WTC11 (cell line): ENCODE measurements around the gene GRAP.

Source experiments
- ATF1 ChIP-seq: sonication (generic); formaldehyde crosslinking; IDR thresholded peaks from 2 replicates; pipeline ENCODE4 v1.8.1; 2023; ENCODE audit warnings: mild to moderate bottlenecking, moderate library complexity, missing genetic modification reagents
- ATF3 ChIP-seq: sonication (generic); formaldehyde crosslinking; conservative IDR thresholded peaks from 2 replicates; pipeline ENCODE4 v1.8.1; 2022; ENCODE audit warnings: mild to moderate bottlenecking, missing genetic modification reagents
- ATF6 ChIP-seq: sonication (generic); formaldehyde crosslinking; IDR thresholded peaks from 2 replicates; pipeline ENCODE4 v1.8.1; 2023; ENCODE audit warnings: mild to moderate bottlenecking, missing genetic modification reagents
- CBFB ChIP-seq: sonication (generic); formaldehyde crosslinking; IDR thresholded peaks from 2 replicates; pipeline ENCODE4 v1.8.1; 2022; ENCODE audit warnings: mild to moderate bottlenecking, low read depth, missing genetic modification reagents
- CTCF ChIP-seq: fragments of 200-600 bp; IDR thresholded peaks from 2 replicates; pipeline ENCODE4 v1.8.0; 2022; ENCODE audit warnings: antibody characterized with exemption
- E2F4 ChIP-seq: sonication (generic); formaldehyde crosslinking; IDR thresholded peaks from 2 replicates; pipeline ENCODE4 v1.8.1; 2022; ENCODE audit warnings: low read depth, mild to moderate bottlenecking, moderate library complexity, missing genetic modification reagents, borderline replicate concordance
- ELF4 ChIP-seq: sonication (generic); formaldehyde crosslinking; IDR thresholded peaks from 2 replicates; pipeline ENCODE4 v1.8.1; 2022; ENCODE audit warnings: low read depth, mild to moderate bottlenecking, moderate library complexity, missing genetic modification reagents
- FOXJ3 ChIP-seq: sonication (generic); formaldehyde crosslinking; IDR thresholded peaks from 2 replicates; pipeline ENCODE4 v1.9.0; 2021; ENCODE audit warnings: missing genetic modification reagents, mild to moderate bottlenecking, borderline replicate concordance
- NFYB ChIP-seq: sonication (generic); formaldehyde crosslinking; conservative IDR thresholded peaks from 2 replicates; pipeline ENCODE4 v1.8.0; 2022; ENCODE audit warnings: low read depth, missing genetic modification reagents
- RELA ChIP-seq: sonication (generic); formaldehyde crosslinking; IDR thresholded peaks from 2 replicates; pipeline ENCODE4 v1.8.1; 2022; ENCODE audit warnings: missing genetic modification reagents, mild to moderate bottlenecking, borderline replicate concordance
- SMAD3 ChIP-seq: sonication (generic); formaldehyde crosslinking; IDR thresholded peaks from 2 replicates; pipeline ENCODE4 v1.8.0; 2022; ENCODE audit warnings: missing genetic modification reagents, mild to moderate bottlenecking, borderline replicate concordance
- SP1 ChIP-seq: sonication (generic); formaldehyde crosslinking; conservative IDR thresholded peaks from 2 replicates; pipeline ENCODE4 v1.8.1; 2022; ENCODE audit warnings: missing genetic modification reagents
- ZNF423 ChIP-seq: fragments of 250-450 bp; sonication (Bioruptor Pico); IDR thresholded peaks from 2 replicates; pipeline ENCODE4 v2.1.2; 2022; ENCODE audit warnings: mild to moderate bottlenecking, moderate library complexity
- ZSCAN18 ChIP-seq: fragments of 250-450 bp; sonication (Bioruptor Pico); IDR thresholded peaks from 2 replicates; pipeline ENCODE4 v2.1.2; 2022; ENCODE audit warnings: mild to moderate bottlenecking, moderate library complexity

- TF ChIP-seq ZNF423 (CRISPR knock-in tag) (no peak), CTCF (no peak), ATF6 (no peak), ELF4 (CRISPR knock-in tag) (no peak), E2F4 (CRISPR knock-in tag) (no peak), FOXJ3 (CRISPR knock-in tag) (no peak), ATF1 (no peak), NFYB (CRISPR knock-in tag) (no peak), SP1 (no peak), ATF3 (CRISPR knock-in tag) (no peak), SMAD3 (CRISPR knock-in tag) (no peak), RELA (no peak), CBFB (CRISPR knock-in tag) (no peak), ZSCAN18 (CRISPR knock-in tag) (no peak)
Measured at GRCh38 chr17:18971801-18972200, 75.0 kb downstream of the GRAP start.
